SK-N-SH (cell line): ENCODE results near the gene UBALD1. TPM values are rescaled to one million over a fixed set of nuclear protein-coding genes. Genes with fewer than 3 reads are reported as not detected.

Experiments
- CTCF ChIA-PET: fragments of 300-600, 350-600 bp; formaldehyde crosslinking; extraction: SDS; loops from one replicate; lab custom pipeline; 2021; lab: Yijun Ruan, JAX
- POLR2A ChIA-PET: fragments of 350-600 bp; sonication (Branson Sonifier 250); formaldehyde crosslinking; extraction: SDS; loops from one replicate; lab custom pipeline; 2020; ENCODE audit warnings: antibody characterized with exemption, inconsistent platforms; lab: Yijun Ruan, JAX
- DNase-seq: peaks from one replicate; pipeline ENCODE4 v3.0.0; 2012
- H2AFZ ChIP-seq: fragments of 200-600 bp; sonication (generic); 2 replicates; pipeline ENCODE4 v1.8.1; 2016; ENCODE audit warnings: antibody characterized with exemption, mild to moderate bottlenecking, low read depth
- H3F3A ChIP-seq: fragments of 200-600 bp; sonication (generic); replicated peaks from 2 replicates; pipeline ENCODE3; 2016; ENCODE audit warnings: antibody characterized with exemption, mild to moderate bottlenecking; ENCODE audit not compliant: insufficient read depth
- H3K27ac ChIP-seq, 2 experiments: fragments of 200-500 bp in 1 of 2; fragments of 200-600 bp in 1 of 2; sonication (Bioruptor generic) in 1 of 2; sonication (generic), shearing (Covaris generic) in 1 of 2; 2 replicates each; pipeline versions ENCODE4 v1.5.1 to v1.6.1; 2014 to 2016; ENCODE audit warnings: low read depth in 2 of 2, inconsistent platforms in 1 of 2, low read length in 1 of 2, mild to moderate bottlenecking in 1 of 2, mixed read lengths in 1 of 2
- H3K27me3 ChIP-seq: fragments of 200-600 bp; sonication (generic), shearing (Covaris generic); 2 replicates; pipeline ENCODE4 v1.6.1; 2016; ENCODE audit warnings: mixed run types; ENCODE audit not compliant: insufficient read depth
- H3K36me3 ChIP-seq, 2 experiments: fragments of 200-500 bp in 1 of 2; fragments of 200-600 bp in 1 of 2; sonication (Bioruptor generic) in 1 of 2; sonication (generic) in 1 of 2; replicated peaks in 1 of 2; 2 replicates each; pipeline versions ENCODE3 to v1.5.1; 2014 to 2016; ENCODE audit warnings: low read length in 1 of 2, mild to moderate bottlenecking in 1 of 2; ENCODE audit not compliant: insufficient read depth in 2 of 2, control insufficient read depth in 1 of 2
- H3K4me1 ChIP-seq, 2 experiments: fragments of 200-500 bp in 1 of 2; fragments of 200-600 bp in 1 of 2; sonication (Bioruptor generic) in 1 of 2; sonication (generic), shearing (Covaris generic) in 1 of 2; 2 replicates each; pipeline versions ENCODE4 v1.5.1 to v1.6.1; 2014 to 2016; ENCODE audit warnings: low read depth in 1 of 2, low read length in 1 of 2, mixed run types in 1 of 2; ENCODE audit not compliant: insufficient read depth in 2 of 2, control insufficient read depth in 1 of 2
- H3K4me2 ChIP-seq: fragments of 200-600 bp; sonication (generic), shearing (Covaris generic); 2 replicates; pipeline ENCODE4 v1.6.1; 2017; ENCODE audit warnings: mixed run types
- H3K4me3 ChIP-seq, 2 experiments: fragments of 200-500 bp in 1 of 2; fragments of 200-600 bp in 1 of 2; sonication (Bioruptor generic) in 1 of 2; sonication (generic), shearing (Covaris generic) in 1 of 2; 2 replicates each; pipeline versions ENCODE4 v1.5.1 to v1.8.1; 2014 to 2016; ENCODE audit warnings: low read depth in 2 of 2, inconsistent platforms in 1 of 2, low read length in 1 of 2, mild to moderate bottlenecking in 1 of 2, mixed read lengths in 1 of 2, moderate library complexity in 1 of 2
- H3K79me2 ChIP-seq: fragments of 200-600 bp; sonication (generic); 2 replicates; pipeline ENCODE4 v1.8.1; 2017; ENCODE audit warnings: mild to moderate bottlenecking; ENCODE audit not compliant: insufficient read depth
- H3K9ac ChIP-seq: fragments of 200-600 bp; sonication (generic); 2 replicates; pipeline ENCODE4 v1.6.1; 2017; ENCODE audit warnings: mixed run types
- H3K9me2 ChIP-seq: fragments of 200-600 bp; sonication (generic); 2 replicates; pipeline ENCODE4 v1.6.1; 2017; ENCODE audit warnings: mixed run types
- H3K9me3 ChIP-seq: fragments of 200-600 bp; sonication (generic); 2 replicates; pipeline ENCODE4 v1.6.1; 2017; ENCODE audit warnings: mixed run types, mild to moderate bottlenecking, moderate library complexity
- H4K20me1 ChIP-seq: fragments of 200-600 bp; sonication (generic); 2 replicates; pipeline ENCODE4 v1.6.1; 2017; ENCODE audit warnings: mild to moderate bottlenecking, mixed run types; ENCODE audit not compliant: insufficient read depth
- CHD2 ChIP-seq: fragments of 150-350 bp; IDR thresholded peaks from 2 replicates; pipeline ENCODE4 v1.6.1; 2018; ENCODE audit warnings: low read length; ENCODE audit not compliant: partially characterized antibody
- ELF1 ChIP-seq: IDR thresholded peaks from 2 replicates; pipeline ENCODE4 v1.4.0; 2012
- EP300 ChIP-seq, 2 experiments: IDR thresholded peaks; 2 replicates each; pipeline versions ENCODE4 v1.4.0 to v1.6.1; 2012; ENCODE audit warnings: borderline replicate concordance in 1 of 2, low read depth in 1 of 2, low read length in 1 of 2
- FOSL2 ChIP-seq: IDR thresholded peaks from 2 replicates; pipeline ENCODE4 v1.4.0; 2012; ENCODE audit warnings: low read depth, mild to moderate bottlenecking, moderate library complexity, borderline replicate concordance
- GABPA ChIP-seq: IDR thresholded peaks from 2 replicates; pipeline ENCODE4 v1.4.0; 2012; ENCODE audit warnings: low read depth, mild to moderate bottlenecking
- MXI1 ChIP-seq: IDR thresholded peaks from 2 replicates; pipeline ENCODE4 v1.6.1; 2012; ENCODE audit warnings: mild to moderate bottlenecking, low read depth, low read length, improper control_type of control experiment
- NRF1 ChIP-seq: IDR thresholded peaks from 2 replicates; pipeline ENCODE4 v1.6.1; 2012; ENCODE audit warnings: low read depth, mild to moderate bottlenecking, low read length
- POLR2AphosphoS5 ChIP-seq: IDR thresholded peaks from 2 replicates; pipeline ENCODE4 v1.6.1; 2012; ENCODE audit warnings: low read depth, low read length
- RAD21 ChIP-seq: IDR thresholded peaks from 2 replicates; pipeline ENCODE4 v1.6.1; 2012; ENCODE audit warnings: mild to moderate bottlenecking, low read length
- RFX5 ChIP-seq: IDR thresholded peaks from 2 replicates; pipeline ENCODE4 v1.6.1; 2012; ENCODE audit warnings: mild to moderate bottlenecking, improper control_type of control experiment, low read length
- SIN3A ChIP-seq: IDR thresholded peaks from 2 replicates; pipeline ENCODE4 v1.6.1; 2012; ENCODE audit warnings: low read depth, mild to moderate bottlenecking, low read length, moderate library complexity, borderline replicate concordance
- SMC3 ChIP-seq: IDR thresholded peaks from 2 replicates; pipeline ENCODE4 v1.6.1; 2012; ENCODE audit warnings: low read depth, low read length, improper control_type of control experiment
- TAF1 ChIP-seq: IDR thresholded peaks from 2 replicates; pipeline ENCODE4 v1.6.1; 2012; ENCODE audit warnings: low read depth, mild to moderate bottlenecking, low read length, moderate library complexity, borderline replicate concordance
- TCF12 ChIP-seq: IDR thresholded peaks from 2 replicates; pipeline ENCODE4 v1.4.0; 2012
- YY1 ChIP-seq: IDR thresholded peaks from 2 replicates; pipeline ENCODE4 v1.4.0; 2012; ENCODE audit warnings: low read depth, mild to moderate bottlenecking
- WGBS: methylation state at CpG from one replicate; pipeline ENCODE4 v1.1.6; 2017; ENCODE audit warnings: low lambda C conversion rate; 5-methylcytosine and 5-hydroxymethylcytosine counted together
- polyA plus RNA-seq, 3 experiments: library from polyadenylated mRNA; depleted of rRNA; stranded (reverse); fragments of >200 nt; gene quantifications; 2 replicates each; pipeline ENCODE4 v1.2.3, GENCODE V29; 2012
- TF ChIP-seq, protein P1 (sequence below): IDR thresholded peaks from 2 replicates; pipeline ENCODE4 v1.4.0; 2012; ENCODE audit warnings: low read depth, borderline replicate concordance
- TF ChIP-seq, protein P2 (sequence below): IDR thresholded peaks from 2 replicates; pipeline ENCODE4 v1.4.0; 2012; ENCODE audit warnings: low read depth

UBALD1 gene
- 13.0 and 16.7 TPM in 2 replicates for polyA plus RNA-seq (2012; rRNA removed)
- polyA plus RNA-seq (2012; cell fraction: cytosol; rRNA removed): 4.7 and 6.1 TPM in 2 replicates
- 47.9 and 62.5 TPM in 2 replicates for polyA plus RNA-seq (2012; cell fraction: nucleus; rRNA removed)

DNA sequence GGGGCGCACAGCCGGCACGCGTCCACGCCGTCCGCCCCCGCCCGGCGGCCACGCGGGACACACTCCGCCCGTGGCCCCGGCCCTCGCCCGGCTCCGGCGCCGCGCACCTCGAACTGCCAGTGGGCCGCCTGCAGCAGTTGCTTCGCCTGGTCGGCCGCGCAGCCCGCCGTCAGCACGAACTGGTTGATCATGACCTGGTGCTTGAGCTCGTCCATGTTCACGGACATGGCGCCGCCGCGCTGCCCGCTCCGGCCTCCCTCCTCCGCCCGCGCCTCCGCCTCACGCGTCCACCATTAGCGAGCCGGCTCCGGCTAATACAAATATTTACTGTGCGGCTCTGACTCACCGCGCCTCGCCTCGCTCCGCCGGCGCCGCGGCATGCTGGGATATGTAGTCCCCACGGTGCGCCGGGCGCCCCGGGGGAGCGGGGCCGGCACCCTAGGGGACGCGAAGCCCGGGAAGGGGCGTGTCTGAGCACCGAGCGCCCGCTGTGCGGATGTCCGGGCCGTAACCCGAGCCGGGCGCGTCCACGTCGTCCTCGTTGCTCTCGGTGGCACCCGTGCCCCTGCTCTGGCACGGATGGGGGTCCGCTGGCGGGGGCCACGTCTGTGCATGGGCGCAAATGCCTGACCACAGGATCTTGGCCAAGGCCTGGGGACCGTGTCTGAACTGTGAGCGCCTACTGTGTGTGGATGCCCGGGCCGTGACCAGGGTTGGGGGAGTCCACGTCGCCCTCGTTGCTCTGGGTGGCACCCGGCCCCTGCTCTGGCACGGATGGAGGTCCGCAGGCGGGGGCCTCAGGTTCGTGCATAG is at the start of gene UBALD1:
TSS of gene UBALD1 (minus strand) at position 318 of the 813 bp plus-strand sequence. CDS start at position 227, 91 bp downstream.
- 0% methylated on average over 11 of the region's 100 CpGs for WGBS
- Histone ChIP-seq H4K20me1 (peaks cover 36% of the 10 kb centered on the region), H3K79me2 (peaks cover 55% of the 10 kb centered on the region), H3F3A (peaks cover 13% of the 10 kb centered on the region), H3K4me1 (peaks cover 13 to 39% of the 10 kb centered on the region in 2 experiments; a peak in 3 of 4 replicates), H3K27ac (peak within 1 kb of the TSS; percentile 78 to 84), H3K4me3 (peak within 1 kb of the TSS; percentile 83 to 94), H3K4me2 (peak within 1 kb of the TSS; percentile 88), H3K9me2 (no peaks in the 10 kb centered on the region), H3K36me3 (no peaks in the 10 kb centered on the region), H2AFZ (peak within 1 kb of the TSS; percentile 89), H3K9me3 (no peaks in the 10 kb centered on the region), H3K27me3 (no peaks in the 10 kb centered on the region), H3K9ac (peak within 1 kb of the TSS; percentile 80)
- DNase-seq: peak; percentile 93
- POLR2A ChIA-PET: interaction anchor here (0.6 kb wide), 1 partner anchor 807 kb away, joined by 3 read pairs; no protein-coding TSS in a partner anchor
- CTCF ChIA-PET: interaction anchor here (1.5 to 2.1 kb wide), 3 partner anchors 9 to 66 kb away, joined by 4 to 7 read pairs (median 5); partner anchors contain the start of gene MGRN1
- TF ChIP-seq GABPA: peak; percentile 61
- peak; percentile 94 for TF ChIP-seq CHD2
- peak; percentile 83; the same call in 1 of the 2 replicates for TF ChIP-seq FOSL2
- peak; percentile 58 for TF ChIP-seq POLR2AphosphoS5
- peak; percentile 85 for TF ChIP-seq YY1
- TF ChIP-seq TCF12: peak; percentile 12; the same call in 1 of the 2 replicates
- TF ChIP-seq, protein P1, sequence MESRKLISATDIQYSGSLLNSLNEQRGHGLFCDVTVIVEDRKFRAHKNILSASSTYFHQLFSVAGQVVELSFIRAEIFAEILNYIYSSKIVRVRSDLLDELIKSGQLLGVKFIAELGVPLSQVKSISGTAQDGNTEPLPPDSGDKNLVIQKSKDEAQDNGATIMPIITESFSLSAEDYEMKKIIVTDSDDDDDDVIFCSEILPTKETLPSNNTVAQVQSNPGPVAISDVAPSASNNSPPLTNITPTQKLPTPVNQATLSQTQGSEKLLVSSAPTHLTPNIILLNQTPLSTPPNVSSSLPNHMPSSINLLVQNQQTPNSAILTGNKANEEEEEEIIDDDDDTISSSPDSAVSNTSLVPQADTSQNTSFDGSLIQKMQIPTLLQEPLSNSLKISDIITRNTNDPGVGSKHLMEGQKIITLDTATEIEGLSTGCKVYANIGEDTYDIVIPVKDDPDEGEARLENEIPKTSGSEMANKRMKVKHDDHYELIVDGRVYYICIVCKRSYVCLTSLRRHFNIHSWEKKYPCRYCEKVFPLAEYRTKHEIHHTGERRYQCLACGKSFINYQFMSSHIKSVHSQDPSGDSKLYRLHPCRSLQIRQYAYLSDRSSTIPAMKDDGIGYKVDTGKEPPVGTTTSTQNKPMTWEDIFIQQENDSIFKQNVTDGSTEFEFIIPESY: peak; percentile 90; the same call in 1 of the 2 replicates
- no peak for TF ChIP-seq RAD21
- TF ChIP-seq MXI1: peak; percentile 85
- TF ChIP-seq NRF1: peak; percentile 36; the same call in 1 of the 2 replicates
- peak; percentile 81 for TF ChIP-seq TAF1
- TF ChIP-seq RFX5: no peak
- TF ChIP-seq, protein P2, sequence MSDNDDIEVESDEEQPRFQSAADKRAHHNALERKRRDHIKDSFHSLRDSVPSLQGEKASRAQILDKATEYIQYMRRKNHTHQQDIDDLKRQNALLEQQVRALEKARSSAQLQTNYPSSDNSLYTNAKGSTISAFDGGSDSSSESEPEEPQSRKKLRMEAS: peak; percentile 87
- no peak for TF ChIP-seq SMC3
- 0 out of 2 replicates have a peak, but pooled peaks have one; percentile 17 for TF ChIP-seq ELF1
- TF ChIP-seq SIN3A: 0 out of 2 replicates have a peak, but pooled peaks have one; percentile 55
- no peak; a peak in 1 of 4 replicates for TF ChIP-seq EP300 (IDR thresholded peaks at IDR 0.05; ENCODE audit: borderline replicate concordance in 1 of 2, low read depth in 1 of 2, low read length in 1 of 2)
